GM21528 (cell line): ENCODE data around the gene TEX52.

ENCODE experiments used
- ATAC-seq: cut with Tn5 transposase; IDR thresholded peaks from one replicate; pipeline ENCODE4 v1.9.1; 2021; ENCODE audit warnings: mild to moderate bottlenecking, moderate library complexity; ENCODE audit not compliant: unreplicated experiment, low FRiP score

The TEX52 gene

DNA sequence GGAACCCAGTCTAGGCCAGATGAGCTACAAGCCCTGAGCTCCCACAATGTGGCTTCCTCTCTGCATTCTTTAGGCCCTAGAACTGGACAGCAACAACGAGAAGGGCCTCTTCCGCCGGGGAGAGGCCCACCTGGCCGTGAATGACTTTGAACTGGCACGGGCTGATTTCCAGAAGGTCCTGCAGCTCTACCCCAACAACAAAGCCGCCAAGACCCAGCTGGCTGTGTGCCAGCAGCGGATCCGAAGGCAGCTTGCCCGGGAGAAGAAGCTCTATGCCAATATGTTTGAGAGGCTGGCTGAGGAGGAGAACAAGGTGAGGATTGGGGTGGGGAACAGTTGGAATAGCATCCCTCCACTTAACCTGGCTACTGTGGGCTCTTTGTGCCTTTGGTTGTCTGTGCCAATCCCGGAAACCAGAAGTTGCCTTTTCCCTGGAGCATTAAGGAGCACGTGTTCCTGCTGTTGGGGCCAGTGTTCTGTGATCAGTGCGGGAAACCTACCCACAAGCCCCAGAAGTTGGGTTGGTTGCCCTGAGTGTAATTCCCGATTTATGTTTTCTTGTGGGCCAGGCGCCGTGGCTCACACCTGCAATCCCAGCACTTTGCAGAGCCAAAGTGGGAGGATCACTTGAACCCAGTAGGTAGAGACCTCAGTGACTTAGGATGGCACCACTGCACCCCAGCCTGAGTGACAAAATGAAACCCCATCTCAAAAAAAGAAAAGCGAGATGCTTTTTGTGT lies 55.6 kb downstream of the TEX52 start:
- no peak for ATAC-seq

DNA sequence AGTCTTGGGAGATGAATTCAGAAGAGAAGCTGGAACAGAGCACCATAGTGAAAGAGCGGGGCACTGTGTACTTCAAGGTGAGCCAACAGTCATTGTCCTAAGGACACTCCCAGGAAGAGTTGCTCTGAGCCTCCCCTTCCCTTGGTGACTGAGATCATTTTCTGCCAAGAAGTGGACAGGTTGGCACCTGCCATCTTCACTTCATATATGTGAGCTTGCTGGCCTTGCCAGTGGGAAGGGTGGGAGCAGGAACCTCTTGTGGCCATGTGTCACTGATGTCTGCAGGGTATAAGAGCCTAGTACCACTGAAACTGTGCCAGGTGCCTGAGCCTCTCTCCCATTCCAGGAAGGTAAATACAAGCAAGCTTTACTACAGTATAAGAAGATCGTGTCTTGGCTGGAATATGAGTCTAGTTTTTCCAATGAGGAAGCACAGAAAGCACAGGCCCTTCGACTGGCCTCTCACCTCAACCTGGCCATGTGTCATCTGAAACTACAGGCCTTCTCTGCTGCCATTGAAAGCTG lies 56.7 kb downstream of the TEX52 start:
- ATAC-seq: no peak
